GM23338 (cell line): ENCODE measurements around the gene HADH. TPM values are rescaled to one million over a fixed set of nuclear protein-coding genes. Genes with fewer than 3 reads are reported as not detected.

Experiments
- ATAC-seq: fragments of 200-7000 bp; cut with Tn5 transposase; 3 replicates; pipeline ENCODE4 v1.9.1; 2020
- DNase-seq: peaks from one replicate; pipeline ENCODE4 v3.0.0-alpha.2; 2015; ENCODE audit warnings: low spot score
- H2AFZ ChIP-seq: fragments of 200-600 bp; sonication (generic); 2 replicates; pipeline ENCODE4 v1.8.0; 2016; ENCODE audit warnings: antibody characterized with exemption, mild to moderate bottlenecking, moderate library complexity
- H3F3A ChIP-seq: fragments of 200-600 bp; sonication (generic); replicated peaks from 2 replicates; pipeline ENCODE4 v1.8.0; 2017; ENCODE audit warnings: antibody characterized with exemption, mixed run types, low read depth
- H3K27ac ChIP-seq: fragments of 200-600 bp; sonication (generic); 2 replicates; pipeline ENCODE4 v1.6.1; 2016; ENCODE audit warnings: low read depth
- H3K27me3 ChIP-seq: fragments of 200-600 bp; sonication (generic); 2 replicates; pipeline ENCODE4 v1.8.0; 2016; ENCODE audit warnings: mild to moderate bottlenecking, mixed run types, moderate library complexity; ENCODE audit not compliant: insufficient read depth
- H3K36me3 ChIP-seq: fragments of 200-600 bp; sonication (generic); 2 replicates; pipeline ENCODE4 v1.8.0; 2016; ENCODE audit warnings: mild to moderate bottlenecking; ENCODE audit not compliant: insufficient read depth
- H3K4me1 ChIP-seq: fragments of 200-600 bp; sonication (generic); 2 replicates; pipeline ENCODE4 v1.8.0; 2016; ENCODE audit warnings: mild to moderate bottlenecking, moderate library complexity; ENCODE audit not compliant: insufficient read depth
- H3K4me2 ChIP-seq: fragments of 200-600 bp; sonication (generic); 2 replicates; pipeline ENCODE4 v1.7.1; 2017; ENCODE audit warnings: mixed run types
- H3K4me3 ChIP-seq: fragments of 200-600 bp; sonication (generic); 2 replicates; pipeline ENCODE4 v1.6.1; 2016; ENCODE audit warnings: mixed run types
- H3K79me2 ChIP-seq: fragments of 200-600 bp; sonication (generic); replicated peaks from 2 replicates; pipeline ENCODE4 v1.8.0; 2017; ENCODE audit warnings: mild to moderate bottlenecking; ENCODE audit not compliant: insufficient read depth
- H3K9me2 ChIP-seq: fragments of 200-600 bp; sonication (generic); 2 replicates; pipeline ENCODE4 v1.8.0; 2017; ENCODE audit not compliant: insufficient read depth
- H4K20me1 ChIP-seq: fragments of 200-600 bp; sonication (generic); replicated peaks from 2 replicates; pipeline ENCODE4 v1.8.0; 2017; ENCODE audit warnings: mild to moderate bottlenecking; ENCODE audit not compliant: insufficient read depth
- H3K27ac Mint-ChIP-seq: 2 replicates; pipeline ENCODE4 v1.8.0; 2020; ENCODE audit warnings: inconsistent platforms, mild to moderate bottlenecking, moderate library complexity, mixed read lengths
- H3K27me3 Mint-ChIP-seq: 3 replicates; pipeline ENCODE4 v1.8.0; 2022; ENCODE audit warnings: low read depth, mild to moderate bottlenecking, moderate library complexity, mixed read lengths, inconsistent platforms; ENCODE audit not compliant: insufficient read depth, poor library complexity
- H3K36me3 Mint-ChIP-seq: 3 replicates; pipeline ENCODE4 v1.8.0; 2021; ENCODE audit warnings: low read depth, mild to moderate bottlenecking, inconsistent platforms, moderate library complexity, mixed read lengths
- H3K4me1 Mint-ChIP-seq: 3 replicates; pipeline ENCODE4 v1.8.0; 2020; ENCODE audit warnings: mild to moderate bottlenecking, inconsistent platforms, mixed read lengths
- H3K4me3 Mint-ChIP-seq: 3 replicates; pipeline ENCODE4 v1.8.0; 2021; ENCODE audit warnings: moderate library complexity, mild to moderate bottlenecking, inconsistent platforms, mixed read lengths
- H3K9me3 Mint-ChIP-seq: 3 replicates; pipeline ENCODE4 v1.8.0; 2020; ENCODE audit warnings: moderate library complexity, mild to moderate bottlenecking, inconsistent platforms, mixed read lengths
- CTCF ChIP-seq, 2 experiments: fragments of 200-600 bp in 1 of 2; sonication (generic) in 1 of 2; conservative IDR thresholded peaks; 2 replicates each; pipeline versions ENCODE4 v1.5.1 to v1.6.1; 2016 to 2017; ENCODE audit warnings: antibody characterized with exemption in 2 of 2, low read depth in 2 of 2, mild to moderate bottlenecking in 2 of 2, moderate library complexity in 1 of 2
- polyA plus RNA-seq: library from polyadenylated mRNA; unstranded; fragments of >200 nt; fragmentation: Nextera tagmentation; extraction: Ambion mirVana; gene quantifications from 2 replicates; pipeline ENCODE4 v1.2.1, GENCODE V29; 2016
- total RNA-seq: library from RNA; depleted of rRNA; stranded (reverse); fragments of >200 nt; shearing (Covaris generic); gene quantifications from 2 replicates; pipeline ENCODE4 v1.2.3, GENCODE V29; 2014; rRNA removed

Gene HADH
- total and polyA plus RNA-seq, 2 experiments from 2014 or later, result 39.1 to 39.2 TPM

GRCh38 chr4:108081256-108081655 lies 91.6 kb downstream of the HADH start:
- Histone ChIP-seq H2AFZ (peak overlapping the region; percentile 59), H3K36me3 (no peaks in the 10 kb centered on the region), H3K4me3 (no peak overlapping the region), H3K27me3 (no peaks in the 10 kb centered on the region), H3K4me2 (no peak overlapping the region), H4K20me1 (no peaks in the 10 kb centered on the region), H3F3A (no peaks in the 10 kb centered on the region), H3K79me2 (no peaks in the 10 kb centered on the region), H3K27ac (no peak overlapping the region), H3K4me1 (no peaks in the 10 kb centered on the region), H3K9me2 (no peaks in the 10 kb centered on the region)
- Mint-ChIP-seq H3K4me1 (no peaks in the 10 kb centered on the region), H3K9me3 (0 out of 3 replicates have a peak, but pooled peaks cover 3% of the 10 kb centered on the region), H3K4me3 (no peak overlapping the region), H3K27me3 (peaks cover 7% of the 10 kb centered on the region), H3K27ac (no peak overlapping the region), H3K36me3 (no peaks in the 10 kb centered on the region)
- ATAC-seq (no peak), DNase-seq (no peak)
- TF ChIP-seq CTCF (conservative IDR thresholded peaks at IDR 0.05; ENCODE audit: low read depth in 2 of 2), result no peak

Other genes with a start within 250 kb of the HADH start
- 0.35 and 0.43 TPM in 2 replicates for gene SGMS2, start 165.0 kb upstream of the HADH start, total RNA-seq
- gene SGMS2, start 165.0 kb upstream of the HADH start, polyA plus RNA-seq, result 1.1 and 1.2 TPM in 2 replicates
- 7.3 and 9.9 TPM in 2 replicates for gene CYP2U1, start 58.3 kb upstream of the HADH start, total RNA-seq
- 3.2 and 4.1 TPM in 2 replicates for gene CYP2U1, start 58.3 kb upstream of the HADH start, polyA plus RNA-seq
- gene LEF1, start 179.0 kb downstream of the HADH start, total RNA-seq, result 0.23 and 0.73 TPM in 2 replicates
- gene LEF1, start 179.0 kb downstream of the HADH start, polyA plus RNA-seq, result 0.50 and 1.0 TPM in 2 replicates